Measurements from ENCODE around the gene THOC1. TPM values are rescaled to one million over a fixed set of nuclear protein-coding genes. Genes with fewer than 3 reads are reported as not detected.

Gene THOC1
- total RNA-seq, 1 donor from 2014 or later: 26.0 TPM

GRCh38 chr18:275486-275885 lies 7.6 kb upstream of the THOC1 start:
- DNase-seq (ENCODE audit: low read depth in 2 of 2): no peak

GRCh38 chr18:274313-274712 lies 6.5 kb upstream of the THOC1 start:
- no peak for DNase-seq (ENCODE audit: low read depth in 2 of 2)

- no peak for DNase-seq (ENCODE audit: low read depth in 2 of 2)
Measured at GRCh38 chr18:273525-273924, 5.7 kb upstream of the THOC1 start.

GRCh38 chr18:272650-273049 lies 4.8 kb upstream of the THOC1 start:
- DNase-seq (ENCODE audit: low read depth in 2 of 2): no peak

GRCh38 chr18:269480-270095 lies 1.7 kb upstream of the THOC1 start:
- no peak for DNase-seq (ENCODE audit: low read depth in 2 of 2)

GRCh38 chr18:267380-267687 lies 513 bp downstream of the THOC1 start:
- DNase-seq (ENCODE audit: low read depth in 2 of 2): no peak

GRCh38 chr18:261398-262073 lies 6.3 kb downstream of the THOC1 start:
- no peak for DNase-seq (ENCODE audit: low read depth in 2 of 2)

- no peak for DNase-seq (ENCODE audit: low read depth in 2 of 2)
Measured at GRCh38 chr18:260547-260946, 7.3 kb downstream of the THOC1 start.

- DNase-seq (ENCODE audit: low read depth in 2 of 2): no peak
Measured at GRCh38 chr18:255171-255570, 12.7 kb downstream of the THOC1 start.

- DNase-seq (ENCODE audit: low read depth in 2 of 2): no peak
Measured at GRCh38 chr18:253121-253520, 14.7 kb downstream of the THOC1 start.

GRCh38 chr18:251572-251971 lies 16.3 kb downstream of the THOC1 start:
- DNase-seq (ENCODE audit: low read depth in 2 of 2): no peak

GRCh38 chr18:250685-251084 lies 17.2 kb downstream of the THOC1 start:
- peak in 1 of 2 donors; percentile 20 for DNase-seq (ENCODE audit: low read depth in 2 of 2)

GRCh38 chr18:248053-248452 lies 19.8 kb downstream of the THOC1 start:
- DNase-seq (ENCODE audit: low read depth in 2 of 2): no peak

- no peak for DNase-seq (ENCODE audit: low read depth in 2 of 2)
Measured at GRCh38 chr18:245282-245847, 22.5 kb downstream of the THOC1 start.

GRCh38 chr18:240175-240574 lies 27.7 kb downstream of the THOC1 start:
- DNase-seq (ENCODE audit: low read depth in 2 of 2): no peak

- DNase-seq (ENCODE audit: low read depth in 2 of 2): no peak
Measured at GRCh38 chr18:231563-231962, 36.3 kb downstream of the THOC1 start.

GRCh38 chr18:228586-228985 lies 39.3 kb downstream of the THOC1 start:
- DNase-seq (ENCODE audit: low read depth in 2 of 2): no peak

GRCh38 chr18:227902-228301 lies 39.9 kb downstream of the THOC1 start:
- no peak for DNase-seq (ENCODE audit: low read depth in 2 of 2)

GRCh38 chr18:227374-227773 lies 40.5 kb downstream of the THOC1 start:
- no peak for DNase-seq (ENCODE audit: low read depth in 2 of 2)

GRCh38 chr18:225745-226144 lies 42.1 kb downstream of the THOC1 start:
- DNase-seq (ENCODE audit: low read depth in 2 of 2): no peak

- DNase-seq (ENCODE audit: low read depth in 2 of 2): no peak
Measured at GRCh38 chr18:220708-221107, 47.1 kb downstream of the THOC1 start.

GRCh38 chr18:217532-218336 lies 50.1 kb downstream of the THOC1 start:
- no peak for DNase-seq (ENCODE audit: low read depth in 2 of 2)
